NCI-H2029 treated with DMSO at 0.1 percent for 48 hours (cell line): ENCODE data around the gene MRPL18.
"Not testable (repeated sequence)": the region's sequence is repeated elsewhere in the genome, so short reads cannot be mapped to it uniquely, and the experiment has no call there.

Source experiments
- DNase-seq: peaks from one replicate; lab custom pipeline; 2025; lab: John Stamatoyannopoulos, UW

MRPL18 gene

GRCh38 chr6:159817951-159818739 lies 27.9 kb downstream of the MRPL18 start:
- no peak for DNase-seq

- no peak for DNase-seq
These were observed 28.8 kb downstream of the MRPL18 start for GRCh38 chr6:159819098-159819497.

DNA sequence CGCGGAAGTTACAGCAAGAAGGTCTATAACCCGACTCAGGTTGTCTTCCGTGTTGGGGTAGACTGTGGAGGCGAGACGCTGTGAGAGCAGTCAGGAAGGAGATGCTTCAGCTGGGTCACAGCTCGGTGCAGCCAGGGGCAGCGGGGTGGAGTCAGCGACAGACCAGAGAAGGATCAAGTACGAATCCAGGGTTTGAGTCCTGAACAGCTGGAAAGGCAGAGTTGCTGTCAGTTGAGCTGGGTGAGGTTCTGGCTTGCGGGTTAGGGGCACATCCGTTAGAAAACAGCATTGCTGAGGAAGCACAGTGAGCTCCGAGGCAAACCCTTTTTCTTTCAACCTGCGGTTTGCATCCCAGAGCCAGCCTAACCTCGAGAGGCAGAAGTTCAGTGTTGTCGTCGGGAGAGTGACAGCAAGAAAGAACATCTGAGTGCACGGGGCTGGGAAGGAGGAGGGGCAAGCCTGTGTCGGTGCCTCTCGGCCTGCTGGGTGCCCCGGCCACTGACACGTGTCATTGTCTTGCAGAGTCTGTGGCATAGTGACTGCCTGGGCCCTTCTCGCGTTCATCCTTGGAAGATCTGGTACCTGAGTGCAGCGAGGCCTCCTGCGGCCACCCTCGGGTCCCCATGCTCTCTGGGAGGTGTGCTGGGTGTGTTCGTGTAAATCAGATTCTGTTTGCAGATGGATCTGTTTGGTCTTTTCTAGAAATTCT lies 29.8 kb downstream of the MRPL18 start:
- no peak for DNase-seq

DNA sequence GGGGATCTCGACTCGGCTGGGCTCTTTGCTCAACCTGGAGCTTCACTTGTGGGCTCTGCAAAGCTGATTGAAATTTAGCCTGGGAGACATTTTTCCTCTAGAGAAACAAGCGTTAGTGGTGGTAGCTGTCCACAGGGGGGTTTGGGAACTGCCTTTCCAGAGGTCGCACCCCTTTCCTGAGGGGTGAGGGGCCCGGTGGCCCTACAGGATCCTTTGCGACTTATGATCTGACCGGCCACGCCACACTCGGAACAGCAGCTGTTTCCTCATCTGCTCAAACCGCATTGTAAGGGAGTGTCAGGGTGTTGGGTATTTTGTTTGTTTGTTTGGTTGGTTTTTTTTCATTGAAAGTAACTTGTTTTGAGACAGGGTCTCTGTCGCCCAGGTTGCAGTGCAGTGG lies 30.9 kb downstream of the MRPL18 start:
- no peak for DNase-seq

DNA sequence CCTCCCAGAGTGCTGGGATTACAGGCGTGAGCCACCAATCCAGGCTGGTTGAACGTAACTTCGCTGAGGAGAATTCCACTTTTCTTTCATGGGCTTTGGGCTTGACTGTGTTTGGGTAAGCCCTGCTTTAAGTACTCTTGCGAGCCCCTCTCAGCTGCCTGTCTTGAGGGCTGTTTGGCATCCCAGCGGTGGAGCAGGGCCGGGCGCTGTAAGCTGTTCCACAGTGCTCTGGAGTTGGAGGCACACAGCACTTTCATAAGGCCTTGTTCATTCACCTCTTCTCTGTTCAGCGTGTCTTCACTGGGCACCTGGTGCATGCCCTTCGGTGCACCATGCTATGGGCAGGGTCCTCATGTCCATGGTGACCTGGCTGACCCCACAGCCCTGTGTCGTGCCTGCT lies 31.5 kb downstream of the MRPL18 start:
- no peak for DNase-seq

DNA sequence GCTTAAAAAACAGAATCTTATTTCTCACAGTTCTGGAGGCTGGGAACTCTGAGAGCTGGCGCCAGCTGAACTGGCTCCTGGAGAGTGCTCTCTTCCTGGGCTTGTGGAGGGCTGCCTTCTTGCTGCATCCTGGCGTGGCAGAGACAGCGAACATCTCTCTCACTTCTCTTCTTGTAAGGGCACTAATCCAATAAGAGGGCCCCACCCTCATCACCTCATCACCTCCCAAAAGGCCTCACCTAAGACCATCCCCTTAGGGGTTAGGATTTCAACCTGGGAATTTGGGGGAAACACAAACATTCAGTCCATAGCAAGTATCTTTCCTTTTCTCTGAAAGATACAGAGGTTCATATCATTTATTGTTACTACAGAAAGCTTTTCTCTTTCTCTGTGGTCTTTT lies 33.7 kb downstream of the MRPL18 start:
- no peak for DNase-seq

- not testable (repeated sequence) for DNase-seq
These were observed 34.4 kb downstream of the MRPL18 start for GRCh38 chr6:159824690-159825089.

- DNase-seq = no peak
These were observed 35.7 kb downstream of the MRPL18 start for GRCh38 chr6:159826004-159826403.

DNA sequence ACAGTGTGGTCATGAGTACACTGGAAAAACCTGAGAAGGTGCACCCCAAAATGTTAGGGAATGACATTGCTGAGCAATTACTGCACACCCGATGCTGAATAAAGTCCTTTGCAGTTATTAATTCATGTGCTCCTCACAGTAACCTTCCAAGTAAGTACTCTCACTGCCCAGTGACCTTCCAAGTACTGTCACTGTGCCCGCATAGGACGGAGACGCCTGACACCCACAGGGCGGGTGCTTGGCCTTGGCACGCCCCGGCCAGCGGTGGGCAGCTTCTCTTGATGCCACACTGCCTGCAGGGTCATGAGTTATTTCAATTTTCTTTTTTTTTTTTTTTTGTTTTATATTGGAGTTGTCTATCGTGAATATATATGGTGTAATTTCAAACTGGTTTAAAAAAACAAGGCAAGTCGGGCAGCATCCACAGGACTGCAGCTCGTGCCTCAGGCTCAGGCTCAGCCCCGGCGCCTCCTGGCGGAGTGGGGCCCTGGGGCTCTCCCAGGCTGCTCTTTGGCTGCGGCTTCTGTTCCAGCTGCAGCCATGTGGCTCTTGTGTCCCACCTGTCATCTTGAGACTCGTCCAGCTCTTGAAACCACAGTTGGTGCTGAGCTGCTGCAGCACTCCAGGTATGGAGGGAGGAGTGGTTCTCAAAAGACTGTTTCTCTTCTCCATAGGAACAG lies 36.8 kb downstream of the MRPL18 start:
- peak; percentile 37 for DNase-seq

DNA sequence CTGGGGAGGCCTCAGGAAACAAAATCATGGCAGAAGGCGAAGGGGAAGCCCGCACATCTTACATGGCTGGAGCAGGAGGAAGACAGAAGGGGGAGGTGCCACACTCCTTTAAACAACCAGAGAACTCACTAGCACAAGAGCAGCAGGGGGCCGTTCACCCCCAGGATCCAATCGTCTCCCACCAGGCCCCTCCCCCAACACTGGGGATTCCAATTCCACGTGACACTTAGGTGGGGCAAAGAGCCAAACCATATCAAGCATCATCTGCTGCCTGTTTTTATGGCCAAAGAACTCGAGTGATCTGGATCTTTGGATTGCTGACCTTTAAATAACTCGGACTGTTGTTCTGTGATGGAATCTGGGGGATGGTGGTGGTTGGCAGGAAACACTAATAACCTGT lies 37.8 kb downstream of the MRPL18 start:
- peak; percentile 17 for DNase-seq

DNA sequence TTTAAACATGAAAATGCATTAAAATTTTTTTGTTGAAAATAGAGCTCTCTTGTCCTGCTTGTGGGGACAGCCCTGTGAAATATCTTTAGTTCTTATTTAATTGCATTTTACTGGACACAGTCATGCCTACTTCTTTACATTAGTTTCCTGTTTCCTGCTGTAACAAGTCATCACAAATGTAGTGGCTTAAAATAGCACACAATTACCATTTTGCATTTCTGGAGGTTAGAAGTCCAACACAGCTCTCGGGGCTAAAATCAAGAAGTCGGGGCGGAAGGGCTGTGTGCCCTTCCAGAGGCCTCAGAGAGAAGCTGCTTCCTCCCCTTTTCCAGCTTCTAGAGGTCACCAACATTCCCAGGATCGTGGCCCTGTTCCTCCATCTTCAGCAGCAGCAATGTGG lies 39.3 kb downstream of the MRPL18 start:
- no peak for DNase-seq

- no peak for DNase-seq
These were observed 40.5 kb downstream of the MRPL18 start for GRCh38 chr6:159830501-159831372.

DNA sequence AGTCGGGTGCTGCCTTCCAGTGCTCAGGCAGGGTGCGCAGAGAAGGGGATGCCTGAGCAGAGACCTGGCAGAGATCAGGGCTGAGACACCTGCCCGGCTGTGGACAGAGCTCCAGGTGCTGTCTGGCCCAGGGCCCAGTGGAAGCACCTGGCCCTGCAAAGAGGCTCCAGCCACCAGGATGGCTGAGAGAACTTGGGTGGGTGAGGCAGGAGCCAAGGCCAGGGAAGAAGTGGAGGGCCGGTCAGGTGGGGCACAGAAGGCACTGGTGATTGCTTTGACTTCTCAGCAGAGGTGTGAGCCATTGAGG lies 41.1 kb downstream of the MRPL18 start:
- peak; percentile 53 for DNase-seq

DNA sequence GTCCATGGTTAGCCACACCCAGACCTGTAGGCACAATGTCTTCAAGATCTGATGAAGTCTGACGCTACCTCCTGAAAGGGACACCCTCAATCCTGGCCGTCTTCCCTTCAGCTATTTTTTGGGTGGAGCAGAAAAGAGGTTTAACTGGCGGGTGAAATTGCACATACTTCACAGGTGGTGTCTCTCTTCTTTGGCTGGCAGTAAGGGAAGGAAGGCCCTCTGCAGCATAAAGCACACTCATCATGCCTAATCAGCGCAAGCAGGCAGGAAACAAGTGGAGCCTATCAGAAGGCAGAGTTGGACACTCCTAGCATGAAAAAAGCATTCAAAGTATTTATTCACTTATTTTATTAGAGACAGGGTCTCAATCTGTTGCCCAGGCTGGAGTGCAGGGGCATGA lies 42.7 kb downstream of the MRPL18 start:
- DNase-seq = no peak

DNA sequence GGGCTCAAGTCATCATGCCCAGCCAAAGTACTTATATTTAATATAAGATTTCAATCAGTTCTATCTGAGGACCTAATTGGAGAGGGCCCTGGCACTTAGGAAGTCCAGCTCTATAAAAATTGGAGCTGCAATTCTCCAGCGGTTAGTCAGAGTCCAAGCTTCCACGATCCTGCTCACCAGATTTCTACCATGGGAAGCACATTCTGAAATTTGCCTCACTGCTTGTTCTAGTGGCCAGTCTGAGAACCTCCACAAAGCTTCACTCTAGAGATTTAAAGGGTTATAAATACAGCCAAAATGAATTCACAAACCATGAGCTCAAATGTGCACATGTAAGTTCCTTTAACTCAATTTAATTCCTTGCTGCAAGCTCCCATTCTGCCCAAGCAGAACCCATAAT lies 43.3 kb downstream of the MRPL18 start:
- DNase-seq = no peak

DNA sequence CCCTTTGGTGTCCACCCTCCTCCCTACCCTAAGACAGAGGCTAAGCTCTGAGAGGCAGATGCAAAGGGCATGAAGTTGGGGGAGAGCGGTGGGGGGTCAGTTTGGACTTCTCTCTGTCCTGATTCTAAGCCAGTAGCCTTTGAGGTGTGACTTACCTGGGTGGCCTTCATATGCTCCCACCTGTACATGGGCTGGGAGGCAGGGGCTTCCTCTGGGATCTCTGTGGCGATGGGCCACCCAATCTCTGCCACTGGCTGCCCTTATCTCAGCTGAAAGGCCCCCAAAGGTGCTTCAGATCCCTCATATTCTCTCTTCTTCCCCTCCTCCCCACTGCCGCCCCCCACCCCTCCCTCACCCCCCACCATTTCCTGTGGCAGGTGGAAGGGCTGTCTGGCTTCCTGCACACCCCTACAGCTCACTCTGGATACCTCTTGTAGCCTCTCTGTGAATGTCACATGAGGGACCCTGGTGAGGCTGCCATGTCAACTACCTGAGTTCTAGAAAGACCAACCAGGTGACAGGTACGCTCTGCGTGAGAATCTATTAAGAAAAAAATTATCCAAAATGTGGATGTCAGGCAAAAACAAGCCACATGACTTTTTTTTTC lies 43.8 kb downstream of the MRPL18 start:
- no peak for DNase-seq

DNA sequence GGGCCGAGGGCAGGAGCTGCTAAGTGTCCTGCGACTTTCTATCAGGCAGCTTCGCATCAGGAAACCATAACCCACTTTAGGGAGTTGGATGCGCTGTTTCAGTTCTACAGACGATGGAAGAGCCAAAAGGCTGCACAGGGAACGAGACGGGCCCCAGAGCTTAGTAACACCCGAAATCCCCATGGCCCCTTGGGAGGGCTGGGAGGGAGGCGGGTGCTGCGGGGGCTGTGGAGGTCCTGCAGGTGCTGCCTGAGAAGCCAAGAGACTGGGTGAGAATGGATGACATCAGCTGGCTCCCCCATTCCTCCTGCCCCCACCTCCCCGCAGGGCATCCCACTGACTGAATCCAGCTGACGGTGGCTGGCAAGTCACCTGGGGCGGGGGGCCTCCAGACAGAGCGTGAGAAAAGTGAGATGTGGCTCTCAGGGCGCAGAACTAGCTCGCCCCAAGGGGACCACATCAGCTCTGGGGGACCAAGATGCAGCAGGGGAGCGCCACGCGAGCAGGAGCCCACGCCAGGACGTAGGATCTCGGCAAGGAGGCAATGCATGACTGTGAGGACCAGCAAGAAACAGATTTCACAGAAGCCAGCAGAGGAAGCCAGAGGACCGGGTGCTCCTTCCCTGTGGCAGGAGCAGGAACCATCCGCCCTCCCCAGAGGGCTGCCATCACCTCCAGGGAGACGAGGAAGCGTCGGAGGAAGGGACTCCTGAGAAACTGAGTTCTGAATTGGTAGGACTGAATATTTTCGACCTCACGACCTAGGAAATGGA lies 46.6 kb downstream of the MRPL18 start:
- DNase-seq = no peak

DNA sequence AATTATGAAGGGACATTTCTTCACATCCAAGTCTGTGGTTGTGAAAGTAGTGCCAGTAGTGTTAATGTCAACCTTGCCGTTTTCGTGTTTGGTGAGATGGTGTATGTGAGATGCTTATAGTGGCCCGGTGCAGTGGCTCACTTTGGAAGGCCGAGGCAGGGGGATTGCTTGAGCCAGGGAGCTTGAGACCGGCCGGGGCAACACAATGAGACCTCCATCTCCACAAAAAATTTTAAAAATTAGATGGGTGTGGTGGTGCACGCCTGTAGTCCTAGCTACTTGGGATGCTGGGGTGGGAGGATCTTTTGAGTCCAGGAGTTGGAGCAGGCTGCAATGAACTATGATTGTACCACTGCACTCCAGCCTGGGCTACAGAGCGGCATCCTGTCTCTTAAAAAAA lies 47.2 kb downstream of the MRPL18 start:
- no peak for DNase-seq

DNA sequence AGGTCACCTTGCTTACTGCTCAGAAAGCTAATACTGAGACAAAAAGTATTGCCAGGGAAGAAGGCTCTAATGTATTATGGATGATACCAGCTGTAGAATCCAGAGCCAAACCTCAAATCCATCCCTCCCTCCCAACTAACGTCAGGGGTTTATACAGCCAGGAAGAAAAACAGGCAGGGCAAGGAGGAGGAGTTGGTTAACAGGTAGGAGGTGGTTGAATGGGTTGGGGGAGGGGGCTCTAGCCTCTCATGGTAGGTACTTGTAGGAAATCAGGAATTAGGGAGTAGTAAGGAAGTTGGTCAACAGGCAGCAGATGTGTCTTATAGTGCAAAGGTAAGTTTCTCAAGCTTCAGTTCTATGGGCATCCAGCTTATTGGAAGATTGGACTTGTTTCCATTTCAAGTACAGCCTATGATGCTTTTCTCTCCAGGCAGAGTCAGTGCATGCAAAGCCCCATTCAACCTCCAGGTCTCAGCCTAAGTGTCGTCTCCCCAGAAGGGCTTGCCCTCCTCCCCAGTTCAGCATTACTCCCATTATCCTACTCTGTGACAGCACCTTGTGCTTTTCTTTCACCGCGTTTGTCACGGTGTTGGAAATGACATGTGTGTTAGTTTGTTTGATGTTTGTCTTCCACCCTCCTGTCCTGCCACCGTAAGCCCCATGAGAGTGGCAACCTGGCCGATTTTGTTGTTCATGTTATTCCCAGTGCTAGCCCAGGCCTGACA lies 47.9 kb downstream of the MRPL18 start:
- no peak for DNase-seq

DNA sequence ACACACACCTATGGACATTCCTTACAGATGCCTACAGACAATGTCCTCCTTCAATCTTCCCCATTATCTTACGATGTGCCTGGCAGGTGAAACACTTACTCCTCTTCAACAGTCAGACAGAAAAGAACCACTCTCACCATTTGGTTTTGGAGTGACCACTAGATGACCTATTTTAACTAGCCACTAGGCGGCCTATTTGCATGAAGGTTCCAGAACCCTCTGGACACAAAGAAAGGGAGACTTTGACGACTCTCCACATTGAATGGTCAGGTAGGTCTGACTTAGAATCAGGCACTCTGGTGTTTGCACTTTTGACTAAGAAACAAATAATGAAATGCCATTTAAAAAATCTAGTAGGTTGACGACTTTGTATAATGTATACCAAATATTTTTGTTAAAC lies 51.8 kb downstream of the MRPL18 start:
- DNase-seq = no peak
